ENCODE data around the gene RGL2.

DNA sequence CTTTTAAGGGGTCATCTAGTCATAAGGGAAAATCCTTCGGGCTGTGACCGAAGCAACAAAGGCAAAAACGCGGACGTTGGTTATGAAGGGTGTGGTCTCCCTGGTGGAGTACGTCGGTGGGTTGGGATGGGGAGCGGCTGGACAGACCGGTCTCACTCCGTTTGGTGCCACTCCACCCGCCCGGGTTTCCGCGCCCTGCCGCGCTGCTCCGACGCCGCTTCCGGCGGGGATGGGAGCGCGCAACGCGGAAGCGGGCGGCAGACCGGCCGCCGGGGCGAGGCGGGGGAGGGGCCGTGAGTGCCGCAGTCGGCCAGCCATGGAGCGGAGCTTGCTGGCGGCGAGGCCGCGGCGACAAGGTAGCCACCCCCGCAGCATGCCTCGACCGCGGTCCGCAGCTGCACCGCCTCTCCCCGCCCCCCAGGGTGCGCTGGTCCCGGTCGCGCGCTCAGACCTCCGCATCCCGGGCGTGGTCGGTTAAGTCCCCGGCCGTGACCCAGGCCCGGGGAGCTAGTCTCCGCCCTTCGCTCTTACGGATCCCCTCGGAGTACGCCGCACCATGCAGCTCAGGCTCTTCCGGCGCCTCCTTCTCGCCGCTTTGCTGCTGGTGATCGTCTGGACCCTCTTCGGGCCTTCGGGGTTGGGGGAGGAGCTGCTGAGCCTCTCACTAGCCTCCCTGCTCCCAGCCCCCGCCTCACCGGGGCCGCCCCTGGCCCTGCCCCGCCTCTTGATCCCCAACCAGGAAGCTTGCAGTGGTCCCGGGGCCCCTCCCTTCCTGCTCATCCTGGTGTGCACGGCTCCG lies 21.7 kb downstream of the RGL2 start, which contains the start of gene B3GALT4:
- TF ChIP-seq CTCF (IDR thresholded peaks at IDR 0.05; ENCODE audit: poor library complexity, severe bottlenecking) (peak; percentile 74), EZH2 (IDR thresholded peaks at IDR 0.05; ENCODE audit: borderline replicate concordance, insufficient read depth, low read length, poor library complexity, severe bottlenecking) (no peak)

All from neural cell (in vitro differentiated cells).